Mammary epithelial cell (primary cell): Measurements from ENCODE around the gene TFB2M.

Experiments used
- EZH2 ChIP-seq: IDR thresholded peaks from 2 replicates; pipeline ENCODE4 v1.6.1; 2012; ENCODE audit warnings: low read length, inconsistent platforms, borderline replicate concordance
- TF ChIP-seq, protein P1 (sequence below), 2 donors: IDR thresholded peaks in 1 of 2; conservative IDR thresholded peaks in 1 of 2; 2 replicates each; pipeline ENCODE4 v1.5.1; 2011 to 2012; ENCODE audit warnings: inconsistent platforms in 2 of 2, low read length in 2 of 2, mild to moderate bottlenecking in 2 of 2, control low read depth in 1 of 2, low read depth in 1 of 2; ENCODE audit not compliant: insufficient read depth in 1 of 2; ENCODE audit errors: extremely low read depth in 1 of 2

GRCh38 chr1:246510147-246511030, 55.7 kb downstream of the TFB2M start:
- TF ChIP-seq, protein P1, sequence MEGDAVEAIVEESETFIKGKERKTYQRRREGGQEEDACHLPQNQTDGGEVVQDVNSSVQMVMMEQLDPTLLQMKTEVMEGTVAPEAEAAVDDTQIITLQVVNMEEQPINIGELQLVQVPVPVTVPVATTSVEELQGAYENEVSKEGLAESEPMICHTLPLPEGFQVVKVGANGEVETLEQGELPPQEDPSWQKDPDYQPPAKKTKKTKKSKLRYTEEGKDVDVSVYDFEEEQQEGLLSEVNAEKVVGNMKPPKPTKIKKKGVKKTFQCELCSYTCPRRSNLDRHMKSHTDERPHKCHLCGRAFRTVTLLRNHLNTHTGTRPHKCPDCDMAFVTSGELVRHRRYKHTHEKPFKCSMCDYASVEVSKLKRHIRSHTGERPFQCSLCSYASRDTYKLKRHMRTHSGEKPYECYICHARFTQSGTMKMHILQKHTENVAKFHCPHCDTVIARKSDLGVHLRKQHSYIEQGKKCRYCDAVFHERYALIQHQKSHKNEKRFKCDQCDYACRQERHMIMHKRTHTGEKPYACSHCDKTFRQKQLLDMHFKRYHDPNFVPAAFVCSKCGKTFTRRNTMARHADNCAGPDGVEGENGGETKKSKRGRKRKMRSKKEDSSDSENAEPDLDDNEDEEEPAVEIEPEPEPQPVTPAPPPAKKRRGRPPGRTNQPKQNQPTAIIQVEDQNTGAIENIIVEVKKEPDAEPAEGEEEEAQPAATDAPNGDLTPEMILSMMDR (conservative IDR thresholded peaks at IDR 0.05 in 1 of 2, IDR thresholded peaks at IDR 0.05 in 1 of 2; ENCODE audit: extremely low read depth in 1 of 2, insufficient read depth in 1 of 2, low read depth in 1 of 2, low read length in 2 of 2), result no peak
- no peak for TF ChIP-seq EZH2
